TTC549 (cell line): ENCODE results near the gene EPHA4.

ENCODE experiments used
- FAIRE-seq: peaks from 2 replicates; lab custom pipeline; 2012; peaks lifted over from hg19 to GRCh38; lab: Jason Lieb, UNC

EPHA4 gene

DNA sequence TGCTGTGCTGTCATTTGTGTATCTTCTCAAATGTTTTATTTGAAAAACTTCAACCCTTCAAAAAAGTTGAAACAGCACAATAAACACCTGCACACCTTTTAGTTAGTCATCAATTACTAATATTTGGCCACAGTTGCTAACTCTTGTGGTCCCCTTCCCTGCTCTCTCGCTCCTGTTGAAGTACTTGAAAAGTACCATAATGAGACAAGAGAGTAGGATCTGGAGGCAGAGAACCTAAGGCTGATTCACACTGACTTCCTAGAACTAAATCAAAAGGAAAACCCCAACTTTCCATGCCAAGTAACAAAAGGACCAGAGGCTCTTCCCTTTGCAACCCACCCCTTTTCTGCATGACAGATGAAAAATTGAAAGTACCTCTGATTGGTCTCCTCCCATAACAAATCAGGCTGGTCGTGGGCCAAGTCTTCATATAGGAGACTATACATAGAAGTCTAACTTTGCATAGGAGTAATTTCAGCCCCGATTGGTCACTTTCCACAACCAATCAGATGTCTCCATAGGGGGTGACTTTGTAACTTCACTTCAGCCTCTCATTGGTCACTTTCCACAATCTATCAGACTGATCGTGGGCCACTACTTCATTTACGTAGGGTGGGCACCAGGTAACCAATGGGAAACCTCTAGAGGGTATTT, 179.7 kb downstream of the EPHA4 start:
- FAIRE-seq, result no peak

DNA sequence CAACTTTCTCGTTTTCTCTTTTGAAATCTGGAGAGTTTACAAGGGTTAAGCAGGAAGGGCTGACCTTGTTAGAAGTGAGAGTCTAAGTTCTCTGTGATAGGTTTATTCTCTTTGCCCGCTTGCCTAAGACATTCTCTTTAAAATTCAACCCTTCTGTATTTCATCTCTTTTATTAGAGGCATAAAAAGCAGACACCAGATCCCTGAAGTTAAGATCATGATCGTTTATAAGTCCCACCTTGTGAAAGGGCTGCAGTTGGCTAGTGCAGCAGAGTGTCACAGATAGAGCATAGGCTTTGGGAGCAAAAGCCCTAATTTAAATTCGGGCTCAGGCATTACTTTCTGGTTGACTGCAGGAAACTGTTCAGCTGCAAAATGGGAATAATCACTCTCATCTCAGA, 181.2 kb downstream of the EPHA4 start:
- FAIRE-seq, result no peak

DNA sequence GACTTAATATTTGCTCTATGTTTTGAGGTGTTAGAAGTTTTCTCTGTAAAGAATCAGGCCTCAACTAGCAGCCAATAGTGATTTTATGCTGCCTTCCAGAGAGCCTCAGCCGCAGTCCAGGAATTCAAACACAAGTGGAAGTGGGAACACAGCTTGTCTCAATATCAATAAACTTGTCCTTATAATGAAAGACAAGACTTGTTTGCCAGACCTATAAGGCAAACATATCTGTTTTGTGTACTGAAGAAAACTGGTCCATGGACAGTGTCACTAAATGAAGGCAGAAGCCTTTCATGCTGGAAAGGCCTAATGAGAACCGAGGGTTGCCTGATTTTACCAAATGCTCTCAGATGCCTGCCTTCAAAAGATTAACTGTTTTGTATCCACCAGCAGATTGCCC, 182.2 kb downstream of the EPHA4 start:
- no peak for FAIRE-seq

DNA sequence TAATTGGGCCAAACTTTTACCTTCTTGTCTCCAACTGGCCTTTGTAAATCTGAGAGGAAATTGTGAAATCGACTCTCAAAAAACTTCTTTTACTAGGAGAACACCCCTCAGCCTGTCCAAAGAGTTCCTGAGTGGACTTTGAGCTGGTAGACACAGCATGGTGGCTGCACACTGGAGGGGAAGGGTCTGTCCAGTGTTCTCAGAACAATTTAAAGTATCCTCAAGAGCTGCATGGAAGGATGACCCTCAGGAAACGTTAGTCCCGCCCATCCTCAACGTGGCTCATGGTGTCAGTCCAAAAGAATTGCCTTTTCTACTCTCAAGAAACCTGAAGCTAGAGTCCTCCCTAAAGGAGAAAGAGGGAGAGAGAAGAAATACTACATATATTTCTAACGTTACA, 182.7 kb downstream of the EPHA4 start:
- FAIRE-seq, result no peak

DNA sequence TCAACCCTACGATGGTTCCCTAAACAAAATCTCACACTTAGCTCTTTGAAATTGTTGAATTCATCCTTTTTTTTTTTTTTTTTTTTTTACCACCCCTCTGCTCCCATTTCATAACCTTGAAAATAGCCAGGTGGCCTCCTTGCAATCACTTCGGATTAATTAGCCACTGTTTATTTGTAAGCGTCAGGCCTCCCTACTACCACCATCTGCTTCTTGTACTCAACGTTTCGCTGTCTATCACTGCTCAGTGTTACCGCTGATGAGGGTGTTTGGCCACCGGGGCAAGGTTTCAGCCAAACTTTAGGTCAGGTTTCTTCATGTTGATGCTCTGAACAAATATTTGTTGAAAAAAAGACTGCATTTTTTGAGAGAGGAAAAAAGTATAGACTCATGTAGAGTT, 183.2 kb downstream of the EPHA4 start:
- FAIRE-seq, result no peak

DNA sequence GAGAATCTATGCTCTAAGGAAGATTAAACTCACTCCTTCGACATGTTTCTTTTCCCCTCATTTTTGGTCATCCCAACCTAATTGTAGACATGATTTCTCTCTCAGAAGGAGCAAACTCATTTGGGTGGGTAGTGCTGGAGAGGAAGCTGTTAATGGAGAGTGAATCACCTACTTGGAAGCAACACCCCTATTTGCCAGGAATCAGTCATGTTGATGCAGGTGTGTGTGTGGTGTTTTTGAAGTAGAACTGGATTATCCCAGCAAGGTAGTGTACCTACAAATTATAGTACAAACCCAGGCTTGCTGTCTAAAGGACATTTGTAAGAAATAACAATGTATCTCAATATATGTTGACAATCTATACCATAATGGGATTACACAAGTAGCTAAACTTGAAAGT, 186.4 kb downstream of the EPHA4 start:
- no peak for FAIRE-seq

DNA sequence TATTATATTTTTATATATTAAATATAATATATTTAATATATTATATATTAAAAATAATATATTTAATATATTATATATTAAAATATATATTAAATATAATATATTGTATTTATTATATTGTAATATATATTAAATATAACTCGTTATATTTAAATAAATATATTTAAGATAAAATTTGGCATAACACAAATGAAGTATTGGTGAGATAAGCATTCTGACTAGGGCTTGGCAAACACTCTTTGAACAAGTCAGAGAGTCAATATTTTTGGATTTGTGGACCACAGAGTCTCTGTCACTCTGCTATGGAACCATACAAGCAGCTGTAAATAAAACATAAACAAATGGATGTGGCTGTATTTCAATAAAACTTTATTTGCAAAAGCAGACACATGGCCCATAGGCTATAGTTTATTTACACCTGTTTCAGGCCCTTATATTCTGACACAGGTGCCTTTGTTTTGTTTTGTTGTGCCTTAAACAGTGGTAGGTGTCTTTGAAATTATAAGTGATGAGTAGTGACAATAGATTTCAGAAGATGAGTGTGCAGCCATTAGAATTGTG, 190.1 kb downstream of the EPHA4 start:
- no peak for FAIRE-seq

DNA sequence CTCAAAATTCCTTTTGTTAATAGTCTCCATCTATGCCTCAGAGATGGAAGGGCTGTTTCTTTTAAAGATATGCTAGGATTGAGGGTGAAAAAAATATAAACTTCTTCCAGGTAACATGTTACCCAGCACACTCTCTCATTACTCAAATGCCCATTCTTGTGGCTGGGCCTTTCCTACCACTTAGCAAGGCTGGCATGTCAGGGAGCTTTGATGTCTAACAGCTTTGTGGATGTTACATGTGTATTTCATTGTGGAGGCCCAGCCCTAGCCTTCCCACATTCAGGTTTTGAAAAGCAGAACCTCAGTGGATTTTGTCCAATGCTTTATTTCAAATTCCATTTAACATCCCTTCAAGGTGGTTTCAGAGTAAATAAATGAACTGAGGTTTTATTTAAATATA, 191.4 kb downstream of the EPHA4 start:
- no peak for FAIRE-seq

DNA sequence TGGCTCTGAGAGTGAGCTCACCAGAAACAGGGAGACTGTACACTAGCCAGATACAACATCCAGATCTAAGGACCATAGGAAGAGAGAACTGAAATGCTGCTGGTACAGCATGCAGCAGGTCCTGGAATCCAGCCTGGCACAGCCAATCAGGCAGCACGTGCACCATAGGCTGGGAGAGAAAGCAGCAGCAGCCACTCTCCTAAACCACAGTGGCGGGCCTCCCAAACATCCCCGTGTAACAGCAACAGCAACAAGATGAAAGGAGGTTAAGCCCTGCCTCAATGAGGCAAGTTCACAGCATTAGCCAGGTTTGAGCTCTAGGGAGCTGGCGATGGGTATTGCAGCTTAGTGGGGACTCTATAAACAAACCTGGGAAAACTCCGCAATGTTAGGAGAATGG, 192.0 kb downstream of the EPHA4 start:
- no peak for FAIRE-seq

DNA sequence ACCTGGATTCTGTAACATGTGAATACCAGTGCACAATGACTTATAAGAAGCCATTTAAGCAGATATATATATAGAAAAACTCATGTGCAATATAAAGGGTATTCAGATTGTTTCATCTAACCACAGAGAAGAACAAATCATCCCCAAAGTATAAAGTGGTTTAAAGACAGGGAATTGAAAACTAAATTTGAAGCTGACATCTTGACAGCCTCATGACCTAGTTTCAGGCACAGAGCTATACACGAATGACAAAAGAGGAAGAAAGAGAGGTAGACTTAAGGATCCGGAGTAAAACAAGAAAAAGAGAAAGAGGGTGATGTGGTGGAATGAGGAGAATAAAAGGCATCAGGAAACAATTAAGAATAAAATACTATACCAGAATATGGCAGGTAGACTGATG, 194.5 kb downstream of the EPHA4 start:
- FAIRE-seq, result no peak

DNA sequence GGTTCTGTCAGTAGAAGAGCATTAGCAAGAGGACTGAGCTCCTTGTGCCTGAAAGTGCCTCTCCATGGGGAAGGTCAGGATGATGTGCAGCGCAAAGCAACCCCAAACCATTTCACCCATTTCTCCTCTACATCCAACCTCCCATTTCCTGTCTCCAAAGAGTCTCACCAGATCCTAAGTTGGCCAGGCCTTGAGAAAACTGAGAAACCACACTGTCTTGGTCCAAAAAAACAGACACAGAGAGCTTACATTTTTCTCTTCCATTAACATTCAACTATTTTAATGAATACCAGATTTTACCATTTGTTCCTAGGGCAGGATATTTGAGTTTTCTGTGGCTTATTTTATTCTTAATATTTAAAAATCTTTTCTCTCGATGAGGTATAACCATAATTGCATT, 195.0 kb downstream of the EPHA4 start:
- no peak for FAIRE-seq

DNA sequence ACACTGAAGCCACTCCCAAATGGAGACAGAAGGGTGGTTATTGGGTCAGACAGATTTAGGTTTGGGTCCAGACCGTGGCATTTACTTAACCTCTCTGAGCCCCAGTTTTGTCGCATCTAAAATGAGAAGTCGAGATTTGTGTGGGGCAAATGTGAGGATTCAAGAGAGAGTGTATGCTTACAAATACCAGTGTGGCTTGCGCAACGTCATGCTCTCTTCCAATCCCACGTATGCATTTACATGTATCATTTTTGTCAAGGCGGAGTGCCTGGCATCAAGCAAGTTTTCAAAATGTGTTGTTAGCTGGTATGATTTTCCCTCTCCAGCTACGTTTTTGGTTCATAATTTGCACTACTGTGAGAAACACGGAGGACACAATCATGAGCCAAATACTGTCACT, 197.9 kb downstream of the EPHA4 start:
- no peak for FAIRE-seq

DNA sequence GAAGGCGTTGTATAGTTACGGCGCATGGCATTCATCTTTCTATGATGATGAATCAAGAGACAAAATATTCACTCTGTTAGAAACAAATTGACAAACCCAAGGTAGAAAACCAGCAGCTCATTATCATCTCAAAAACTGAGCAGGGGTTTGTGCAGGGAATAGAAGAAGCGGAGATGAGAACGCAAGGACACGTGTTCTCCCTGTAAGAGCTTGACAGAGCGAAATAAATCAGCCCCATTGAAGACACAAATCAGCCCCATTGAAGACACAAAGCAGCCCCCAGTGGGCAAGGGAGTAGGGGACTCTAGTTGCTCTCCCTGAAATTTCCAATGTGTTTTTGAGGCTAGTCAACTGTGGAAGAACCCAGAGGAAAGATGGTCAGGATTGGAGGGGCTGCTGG, 199.2 kb downstream of the EPHA4 start:
- FAIRE-seq, result no peak

DNA sequence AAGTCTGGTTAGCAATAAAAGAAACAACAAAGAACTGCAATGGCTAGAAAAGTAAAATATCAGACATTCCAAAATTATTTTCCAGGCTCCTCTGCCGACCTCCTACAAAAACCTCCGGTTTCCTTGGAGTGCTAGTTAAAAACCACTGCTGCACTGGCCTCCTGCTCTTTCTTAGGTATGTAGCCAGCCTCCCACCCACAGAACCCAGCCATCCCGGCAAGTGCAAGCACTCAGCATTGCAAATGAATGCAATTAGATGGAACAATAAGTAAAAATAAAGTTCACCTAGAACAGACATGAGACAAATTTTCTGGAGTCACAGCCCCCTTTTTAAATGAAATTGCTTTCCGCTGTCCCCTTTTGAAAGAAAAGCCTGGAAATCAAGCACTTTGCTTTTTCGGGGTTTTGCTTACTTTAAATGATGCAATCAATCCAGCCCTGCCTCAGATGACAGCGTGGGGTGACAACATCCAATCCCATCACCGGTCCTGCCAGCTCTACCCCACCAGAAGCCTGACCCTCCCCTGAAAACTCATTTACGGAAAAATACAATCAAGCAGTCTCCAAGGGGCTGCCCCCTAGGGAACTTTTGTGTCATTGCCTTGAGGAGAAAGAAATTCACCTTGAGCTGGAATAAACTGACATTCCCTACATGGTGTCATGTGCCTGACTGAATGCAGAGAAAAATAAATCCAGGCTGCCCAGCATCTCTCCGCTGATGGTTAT, 199.8 kb downstream of the EPHA4 start:
- FAIRE-seq, result no peak

DNA sequence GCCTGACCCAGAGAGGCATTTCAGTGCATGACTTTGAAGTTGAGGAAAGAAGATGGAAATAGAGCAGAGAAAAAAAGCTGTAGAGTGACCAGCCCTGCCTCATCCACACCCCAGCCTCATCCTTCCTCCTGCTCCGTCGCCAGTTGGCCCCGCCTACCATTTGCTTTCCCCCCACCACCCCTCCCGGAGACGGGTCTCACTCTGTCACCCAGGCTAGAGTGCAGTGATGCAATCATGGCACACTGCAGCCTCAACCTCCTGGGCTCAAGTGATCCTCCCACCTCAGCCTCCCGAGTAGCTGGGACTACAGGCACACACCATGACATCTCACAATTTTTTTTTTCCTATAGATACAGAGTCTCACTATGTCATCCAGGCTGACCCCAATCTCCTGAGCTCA, 200.8 kb downstream of the EPHA4 start:
- FAIRE-seq, result no peak

DNA sequence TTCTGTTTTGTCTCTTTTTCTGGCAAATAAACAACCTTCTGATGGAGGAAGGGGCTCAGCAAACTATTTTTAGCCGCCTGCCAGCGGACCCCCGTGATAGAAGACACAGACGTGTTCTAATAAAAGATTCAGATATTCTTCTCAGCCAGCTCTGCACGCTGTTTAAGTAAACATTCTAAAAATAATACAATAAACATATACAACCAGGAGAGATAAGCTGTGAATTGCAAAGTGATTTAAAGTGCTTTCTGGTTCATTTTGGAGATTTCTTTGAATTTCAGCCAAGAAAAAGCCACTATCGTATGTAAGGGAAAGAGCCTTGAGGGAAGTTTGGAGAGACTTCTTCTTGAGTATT, 201.3 kb downstream of the EPHA4 start:
- no peak for FAIRE-seq

DNA sequence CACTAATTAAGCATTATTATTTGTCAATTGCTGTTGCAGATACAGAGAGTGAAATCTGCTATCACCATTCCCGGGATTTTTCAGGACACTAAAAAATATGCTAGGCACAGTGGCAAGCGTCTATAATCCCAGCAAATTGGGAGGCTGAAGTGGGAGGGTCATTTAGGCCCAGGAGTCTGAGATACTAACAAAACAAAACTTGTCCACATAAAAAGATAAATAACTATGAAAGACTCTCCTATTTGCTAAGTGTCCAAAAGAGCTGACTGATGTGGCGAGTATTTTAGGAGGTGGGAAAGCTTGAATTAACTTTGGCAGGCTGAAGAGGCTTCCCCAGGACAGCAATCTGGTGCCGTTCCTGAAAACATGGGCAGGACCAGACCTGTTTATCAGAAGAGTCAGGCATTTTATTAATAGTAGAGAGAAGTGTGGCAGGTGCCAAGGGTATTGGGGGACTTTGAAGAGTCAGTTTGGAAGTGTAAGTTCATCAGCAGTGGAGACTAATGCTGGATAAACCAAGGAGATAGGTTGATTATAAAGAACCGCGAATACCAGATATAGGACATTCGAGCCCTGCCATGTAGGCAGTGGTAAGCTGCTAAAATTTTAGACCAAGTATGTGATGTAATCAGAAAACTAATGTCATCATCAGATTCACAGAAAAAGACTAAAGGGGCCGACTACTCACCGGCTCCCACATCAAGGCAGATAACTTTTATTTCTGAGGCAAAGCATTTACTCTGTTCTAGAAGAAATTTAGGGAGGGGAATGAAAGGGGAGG, 201.8 kb downstream of the EPHA4 start:
- no peak for FAIRE-seq
